PFSK-1 (cell line): ENCODE results near the gene ELAVL2.

Experiments
- FOXP2 ChIP-seq: optimal IDR thresholded peaks from 2 replicates; pipeline ENCODE3; 2011; ENCODE audit warnings: borderline replicate concordance, control low read depth, inconsistent platforms; ENCODE audit not compliant: insufficient read depth; ENCODE audit errors: extremely low read length, extremely low read depth
- POLR2AphosphoS5 ChIP-seq: IDR thresholded peaks from 2 replicates; pipeline ENCODE4 v1.6.1; 2012; ENCODE audit warnings: low read depth, mild to moderate bottlenecking, control low read depth, low read length, moderate library complexity
- REST ChIP-seq, 2 experiments: IDR thresholded peaks; 2 replicates each; pipeline versions ENCODE4 v1.6.1 to v1.8.0; 2011 to 2012; ENCODE audit warnings: low read depth in 2 of 2, low read length in 2 of 2, control low read depth in 1 of 2, inconsistent platforms in 1 of 2, mild to moderate bottlenecking in 1 of 2, moderate library complexity in 1 of 2; ENCODE audit not compliant: insufficient read depth in 1 of 2
- SIN3A ChIP-seq: IDR thresholded peaks from 2 replicates; pipeline ENCODE4 v1.6.1; 2012; ENCODE audit warnings: mild to moderate bottlenecking, low read length, moderate library complexity, borderline replicate concordance; ENCODE audit not compliant: insufficient read depth
- TAF1 ChIP-seq: IDR thresholded peaks from 2 replicates; pipeline ENCODE4 v1.6.1; 2012; ENCODE audit warnings: low read length, control low read depth, borderline replicate concordance; ENCODE audit not compliant: insufficient read depth

Gene ELAVL2

GRCh38 chr9:23777328-23777727, 48.7 kb downstream of the ELAVL2 start:
- TF ChIP-seq TAF1 = no peak
- no peak for TF ChIP-seq REST (IDR thresholded peaks at IDR 0.05; ENCODE audit: insufficient read depth in 1 of 2, low read depth in 2 of 2, low read length in 2 of 2)
- TF ChIP-seq SIN3A = no peak
- no peak for TF ChIP-seq POLR2AphosphoS5
- TF ChIP-seq FOXP2 = no peak

- TF ChIP-seq SIN3A = no peak
- TF ChIP-seq REST (IDR thresholded peaks at IDR 0.05; ENCODE audit: insufficient read depth in 1 of 2, low read depth in 2 of 2, low read length in 2 of 2) = no peak
- TF ChIP-seq TAF1 = no peak
- TF ChIP-seq POLR2AphosphoS5 = no peak
- TF ChIP-seq FOXP2 = no peak
Measured at GRCh38 chr9:23775549-23775948, 50.5 kb downstream of the ELAVL2 start.

- TF ChIP-seq SIN3A (no peak), TAF1 (no peak), REST (IDR thresholded peaks at IDR 0.05; ENCODE audit: insufficient read depth in 1 of 2, low read depth in 2 of 2, low read length in 2 of 2) (no peak), POLR2AphosphoS5 (no peak), FOXP2 (no peak)
Measured at GRCh38 chr9:23774266-23774665, 51.8 kb downstream of the ELAVL2 start.

GRCh38 chr9:23772385-23772783, 53.7 kb downstream of the ELAVL2 start:
- TF ChIP-seq POLR2AphosphoS5 = no peak

GRCh38 chr9:23771746-23772384, 54.2 kb downstream of the ELAVL2 start:
- TF ChIP-seq REST (IDR thresholded peaks at IDR 0.05; ENCODE audit: insufficient read depth in 1 of 2, low read depth in 2 of 2, low read length in 2 of 2) (no peak), SIN3A (no peak), FOXP2 (no peak), TAF1 (no peak), POLR2AphosphoS5 (no peak)
